DMS79 treated with DMSO at 0.1 percent for 48 hours (cell line): Measurements from ENCODE around the gene DDX51.
"Not testable (repeated sequence)": the region's sequence is repeated elsewhere in the genome, so short reads cannot be mapped to it uniquely, and the experiment has no call there.

Source experiments
- DNase-seq: peaks from one replicate; lab custom pipeline; 2025; lab: John Stamatoyannopoulos, UW

The DDX51 gene

DNA sequence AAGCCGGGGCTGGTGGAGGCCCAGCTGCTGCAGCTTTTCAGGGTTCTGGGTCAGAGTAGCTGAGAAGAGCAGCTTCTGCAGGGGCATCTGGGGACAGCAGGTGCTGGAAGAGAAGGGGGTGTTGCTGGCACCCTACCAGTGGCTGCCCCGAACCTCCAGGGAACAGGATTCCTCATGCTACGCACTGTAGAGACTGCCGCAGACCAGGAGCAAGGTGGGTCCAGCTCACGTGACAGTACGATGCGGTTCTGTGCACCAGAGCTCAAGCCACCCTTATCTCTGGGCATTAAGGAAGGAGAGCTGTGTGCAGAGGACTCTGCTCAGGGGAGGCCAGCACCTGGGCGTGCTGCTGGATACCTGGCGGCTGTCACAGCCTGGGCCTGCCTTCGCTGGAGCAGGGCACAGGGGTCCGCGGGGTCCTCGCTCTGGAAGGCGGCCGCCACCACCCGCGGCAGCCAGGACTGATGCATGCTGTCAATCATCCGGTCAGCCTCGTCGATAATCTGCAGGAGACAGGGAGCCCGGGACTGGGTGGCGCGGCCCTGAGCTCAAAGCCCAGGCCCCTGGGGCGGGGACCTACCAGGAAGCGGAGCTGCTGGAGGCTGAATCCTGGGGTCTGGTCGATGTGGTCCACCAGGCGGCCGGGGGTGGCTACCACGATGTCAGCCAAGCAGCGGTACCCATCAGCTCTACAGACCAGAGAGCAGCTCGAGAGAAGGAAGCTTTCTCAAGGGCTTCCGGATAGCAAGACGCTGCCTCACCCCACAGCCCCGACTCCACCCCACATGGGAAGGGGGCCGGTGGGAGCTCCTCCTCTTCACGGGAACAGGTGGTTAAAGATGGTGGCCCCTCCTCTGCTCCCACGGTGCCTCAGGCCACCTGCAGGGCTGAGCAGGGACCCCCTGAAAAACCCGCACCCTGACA, 2.9 kb downstream of the DDX51 start:
- DNase-seq, result no peak

DNA sequence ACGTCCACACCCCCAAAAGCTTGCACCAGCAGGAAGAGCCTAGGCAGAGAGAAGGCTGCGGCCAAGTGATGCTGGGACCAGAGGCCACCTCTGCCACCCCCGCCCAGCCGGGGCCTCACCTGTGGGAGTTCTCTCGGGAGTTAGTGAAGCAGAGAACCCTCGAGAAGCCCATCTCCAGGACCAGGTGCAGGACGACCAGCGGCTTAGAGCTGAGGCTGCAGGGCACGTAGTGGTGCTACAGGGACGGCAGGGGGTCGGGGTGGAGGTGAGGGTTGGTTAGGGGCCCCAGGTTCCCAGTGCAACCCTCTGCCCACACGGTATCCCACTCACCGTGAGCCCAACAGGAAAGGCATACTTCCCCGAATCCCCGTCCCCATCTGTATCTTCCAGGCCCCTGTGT, 3.6 kb downstream of the DDX51 start:
- DNase-seq, result no peak

DNA sequence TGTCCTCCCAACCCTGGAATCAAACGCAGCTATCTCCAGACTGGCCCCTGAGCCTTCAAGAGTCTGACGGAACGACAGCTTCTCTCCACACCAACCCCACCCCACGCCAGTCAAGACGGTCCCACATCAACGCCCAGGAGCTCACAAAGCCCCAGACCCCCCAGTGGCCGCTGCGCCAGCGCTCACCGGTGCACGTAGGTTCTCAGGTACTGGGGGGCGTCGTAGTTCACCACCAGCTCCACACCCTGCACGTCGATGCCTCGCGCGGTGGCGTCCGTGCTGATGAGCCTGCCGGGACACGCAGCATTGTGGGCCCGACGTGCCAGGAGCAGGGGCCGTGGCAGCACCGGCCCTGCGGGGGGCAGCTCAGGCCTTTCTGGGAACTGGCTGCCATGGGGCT, 4.2 kb downstream of the DDX51 start:
- no peak for DNase-seq

DNA sequence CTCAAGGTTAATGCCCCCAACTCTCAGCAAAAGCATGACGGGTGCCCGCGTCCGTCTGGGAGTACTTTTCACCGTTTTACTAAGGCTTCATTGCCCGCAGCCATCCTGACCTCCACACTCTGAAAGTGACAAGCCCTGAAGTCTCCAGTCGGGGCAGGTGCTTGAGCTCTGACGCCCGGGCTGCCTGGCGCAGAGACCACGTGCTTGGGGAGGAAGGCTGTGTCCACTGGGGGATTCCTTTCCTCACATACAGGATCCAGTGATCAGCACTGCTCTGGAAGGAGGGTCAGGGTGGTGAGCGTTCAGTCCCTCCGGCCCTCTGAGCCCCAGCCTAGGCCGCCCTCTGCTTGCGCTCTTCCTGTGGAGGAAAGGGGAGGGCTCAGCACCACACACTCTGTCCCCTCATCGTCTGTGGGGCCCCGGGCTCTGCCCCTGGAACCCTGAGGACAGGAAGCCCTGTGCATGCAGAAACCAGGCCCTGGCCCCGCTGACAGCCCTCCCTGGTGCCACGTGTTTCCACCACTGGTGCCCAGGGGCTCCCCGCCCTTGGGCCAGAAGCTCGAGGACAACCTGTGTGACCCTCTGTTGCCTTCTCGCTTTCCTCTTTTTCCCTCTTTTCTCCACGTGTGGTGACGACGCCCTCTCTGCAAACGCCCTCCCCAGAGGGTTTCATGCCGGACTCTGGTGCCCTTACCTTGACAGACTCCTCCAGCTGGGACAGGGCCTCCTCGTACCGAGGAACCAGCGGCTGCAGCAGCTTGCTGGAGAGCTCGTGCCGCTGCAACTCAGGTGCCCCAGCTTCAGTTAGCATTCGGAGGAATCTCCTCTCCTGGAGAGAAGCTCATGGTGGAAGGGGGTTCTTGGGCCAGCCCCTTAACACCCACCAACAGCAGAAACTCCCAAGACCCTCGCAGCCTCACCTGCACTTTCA, 4.9 kb downstream of the DDX51 start:
- DNase-seq, result no peak

DNA sequence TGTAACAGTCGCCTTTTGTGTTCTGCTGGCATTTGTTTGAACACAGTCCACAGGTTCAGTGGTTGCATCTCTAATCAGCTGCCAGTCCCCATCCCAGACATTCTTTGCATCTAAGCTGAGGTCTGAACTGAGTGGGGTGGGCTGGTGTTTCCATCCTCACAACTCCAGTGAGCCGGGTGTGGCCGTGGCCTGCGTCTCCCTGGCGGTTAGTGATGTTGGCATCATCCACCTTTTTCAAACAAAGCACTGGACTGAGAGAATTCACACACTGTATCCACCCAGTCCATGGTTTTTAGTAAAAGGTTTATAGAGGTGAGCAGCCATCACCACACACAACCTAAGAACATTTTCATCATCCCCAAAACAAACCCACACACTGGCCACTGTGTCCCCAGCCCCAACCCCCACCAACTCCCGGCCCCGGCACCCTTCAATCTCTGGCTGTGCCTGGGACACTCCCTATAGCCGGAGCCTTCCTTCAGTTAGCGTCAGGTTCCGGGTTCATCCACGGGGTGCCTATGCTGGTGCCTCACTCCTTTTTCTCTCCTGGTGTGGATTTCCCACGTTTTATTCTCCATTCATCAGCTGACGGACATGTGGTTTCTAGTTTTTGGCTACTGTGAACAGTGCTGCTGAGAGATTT, 6.5 kb downstream of the DDX51 start:
- no peak for DNase-seq

DNA sequence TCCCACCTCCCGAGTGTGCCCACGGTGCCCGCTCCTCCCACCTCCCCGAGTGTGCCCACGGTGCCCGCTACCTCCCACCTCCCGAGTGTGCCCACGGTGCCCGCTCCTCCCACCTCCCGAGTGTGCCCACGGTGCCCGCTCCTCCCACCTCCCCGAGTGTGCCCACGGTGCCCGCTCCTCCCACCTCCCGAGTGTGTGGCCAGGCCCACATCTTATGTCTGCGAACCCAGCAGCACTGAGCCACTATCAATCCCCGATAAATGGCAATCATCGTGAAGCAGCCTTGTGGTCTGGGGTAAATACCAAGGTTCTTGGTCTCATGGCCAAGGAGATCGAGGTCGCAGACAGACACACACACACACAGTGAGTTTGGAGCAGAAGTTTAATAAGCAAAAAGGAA, 7.9 kb downstream of the DDX51 start:
- DNase-seq, result not testable (repeated sequence)

DNA sequence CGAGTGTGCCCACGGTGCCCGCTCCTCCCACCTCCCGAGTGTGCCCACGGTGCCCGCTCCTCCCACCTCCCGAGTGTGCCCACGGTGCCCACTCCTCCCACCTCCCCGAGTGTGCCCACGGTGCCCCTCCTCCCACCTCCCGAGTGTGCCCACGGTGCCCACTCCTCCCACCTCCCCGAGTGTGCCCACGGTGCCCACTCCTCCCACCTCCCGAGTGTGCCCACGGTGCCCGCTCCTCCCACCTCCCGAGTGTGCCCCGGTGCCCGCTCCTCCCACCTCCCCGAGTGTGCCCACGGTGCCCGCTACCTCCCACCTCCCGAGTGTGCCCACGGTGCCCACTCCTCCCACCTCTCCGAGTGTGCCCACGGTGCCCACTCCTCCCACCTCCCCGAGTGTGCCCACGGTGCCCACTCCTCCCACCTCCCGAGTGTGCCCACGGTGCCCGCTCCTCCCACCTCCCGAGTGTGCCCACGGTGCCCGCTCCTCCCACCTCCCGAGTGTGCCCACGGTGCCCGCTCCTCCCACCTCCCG, 9.4 kb downstream of the DDX51 start:
- not testable (repeated sequence) for DNase-seq

DNA sequence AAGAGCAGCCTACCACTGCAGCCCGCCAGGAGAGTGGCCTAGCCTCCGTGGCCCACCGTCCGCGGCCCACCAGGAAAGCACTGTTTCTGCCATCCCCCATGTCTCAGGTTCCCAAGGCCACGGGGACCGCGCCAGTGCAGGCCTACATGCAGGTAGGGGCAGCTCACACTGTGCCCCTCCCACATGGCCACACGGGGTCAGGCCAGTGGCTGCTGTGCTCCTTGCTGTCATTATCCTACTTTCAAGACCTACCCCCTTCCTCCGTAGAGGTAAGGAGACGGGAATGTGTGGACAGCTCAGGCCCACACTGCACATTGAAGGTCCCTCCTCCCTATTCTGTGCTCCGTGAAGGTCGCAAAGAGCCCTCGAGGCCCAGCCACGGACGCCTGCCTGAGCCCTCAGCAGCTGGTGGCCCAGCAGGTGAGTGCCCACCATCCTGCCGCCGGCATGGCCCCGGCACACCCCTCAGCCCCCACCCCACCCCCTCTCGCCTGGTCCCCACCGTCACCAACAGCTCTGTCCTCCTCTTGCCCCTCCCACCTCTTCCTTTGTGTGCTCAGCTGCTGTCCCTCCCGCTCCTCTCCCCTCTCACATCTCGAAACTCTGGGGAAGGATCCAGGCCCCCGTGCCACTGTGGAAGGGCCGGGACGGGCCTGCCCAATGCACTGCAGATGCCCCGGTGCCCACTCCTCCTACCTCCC, 10.0 kb downstream of the DDX51 start:
- DNase-seq, result no peak

DNA sequence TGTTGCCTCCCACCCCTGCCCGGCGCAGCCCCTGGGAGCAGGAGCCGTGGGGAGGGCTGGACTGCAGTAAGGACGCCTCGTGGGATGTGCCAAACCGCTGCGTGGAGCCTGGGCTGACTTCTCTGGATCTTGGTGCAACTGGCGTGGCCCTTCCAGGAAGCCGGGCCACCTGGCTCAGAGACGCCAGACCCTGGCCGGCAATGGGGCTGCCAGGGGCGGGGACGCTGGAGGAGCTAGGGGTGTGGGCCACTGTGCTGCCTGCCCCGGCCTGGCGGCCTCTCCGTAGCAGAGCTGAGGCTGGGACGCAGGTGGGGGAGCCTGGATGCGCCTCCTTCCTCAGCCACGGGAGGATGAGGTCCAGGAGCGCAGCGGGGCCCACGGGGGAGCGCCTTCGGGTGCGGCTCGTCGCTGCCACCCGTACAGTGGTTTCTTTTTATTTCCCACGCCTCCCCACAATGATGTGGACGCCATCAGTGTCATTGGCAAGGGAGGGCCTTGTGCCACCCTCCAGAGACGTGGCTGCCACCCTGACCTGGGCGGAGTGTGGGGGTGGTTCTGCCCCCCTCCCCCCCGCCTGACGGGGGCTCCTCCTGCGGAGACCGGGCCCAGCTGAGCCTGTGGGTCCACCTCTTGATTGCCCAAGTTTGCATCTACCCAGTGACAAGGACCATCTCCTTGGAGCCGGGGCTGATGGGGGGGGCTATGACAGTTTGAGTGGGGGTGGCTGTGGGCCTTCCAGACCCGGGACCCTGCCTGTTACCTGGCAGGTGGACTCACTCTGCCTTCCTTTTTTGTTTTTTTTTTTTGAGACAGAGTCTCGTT, 11.3 kb downstream of the DDX51 start:
- DNase-seq, result no peak

DNA sequence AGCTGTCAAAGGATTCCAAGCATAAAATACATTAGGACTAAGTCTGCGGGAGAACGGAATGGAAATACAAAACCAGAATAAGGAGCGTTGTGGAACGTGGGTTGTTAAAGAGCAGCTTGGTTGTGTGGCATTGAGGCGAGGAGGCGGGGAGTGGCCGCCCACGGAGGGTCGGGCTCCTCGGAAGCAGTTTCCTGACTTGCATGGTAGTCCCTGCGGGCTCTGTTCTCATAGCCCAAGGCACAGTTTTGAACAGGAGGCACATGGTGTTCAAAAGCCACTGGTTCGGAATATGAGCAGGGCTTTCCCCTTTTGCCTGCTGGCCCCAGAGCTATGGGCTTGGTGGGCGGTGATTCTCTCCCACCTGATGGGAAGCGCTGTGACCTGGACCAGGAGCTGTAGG, 12.2 kb downstream of the DDX51 start:
- DNase-seq, result no peak

DNA sequence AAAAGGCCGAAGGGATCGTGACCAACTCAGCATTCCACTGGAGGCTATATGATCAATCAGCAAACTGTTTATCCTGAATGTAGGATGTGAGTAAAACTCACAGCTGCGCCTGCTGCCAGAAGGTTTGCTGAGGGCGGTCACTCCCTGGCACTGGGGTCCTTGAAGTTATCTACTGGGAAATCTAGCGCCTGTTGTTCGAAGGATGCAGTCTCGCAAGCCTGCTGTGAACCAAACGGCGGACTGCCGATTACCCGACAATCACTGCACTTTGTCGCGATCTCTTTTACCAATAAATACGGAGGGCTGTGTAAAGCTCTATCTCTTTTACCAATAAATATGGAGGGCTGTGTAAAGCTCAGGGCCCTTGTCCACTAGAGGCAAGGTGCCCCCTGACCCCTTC, 12.9 kb downstream of the DDX51 start:
- no peak for DNase-seq

DNA sequence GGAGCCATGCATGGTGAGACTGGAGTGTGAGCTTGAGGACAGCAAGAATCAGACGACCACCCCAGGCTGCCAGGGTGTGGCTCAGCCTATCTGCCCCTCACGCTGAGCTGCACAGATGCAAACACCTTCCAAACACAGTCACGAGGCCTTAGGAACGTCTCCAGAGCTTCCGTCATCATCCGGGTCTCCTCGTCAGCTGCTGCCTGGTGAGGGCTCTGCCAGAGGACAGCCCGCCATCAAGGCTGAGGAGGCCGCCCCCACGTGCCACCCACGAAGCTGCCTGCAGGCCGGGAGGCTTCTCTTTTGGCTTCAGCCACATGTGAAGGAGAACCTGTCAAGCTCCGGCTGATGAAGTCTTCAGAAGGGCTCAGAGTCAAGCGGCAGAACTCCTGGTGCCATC, 13.4 kb downstream of the DDX51 start:
- no peak for DNase-seq

DNA sequence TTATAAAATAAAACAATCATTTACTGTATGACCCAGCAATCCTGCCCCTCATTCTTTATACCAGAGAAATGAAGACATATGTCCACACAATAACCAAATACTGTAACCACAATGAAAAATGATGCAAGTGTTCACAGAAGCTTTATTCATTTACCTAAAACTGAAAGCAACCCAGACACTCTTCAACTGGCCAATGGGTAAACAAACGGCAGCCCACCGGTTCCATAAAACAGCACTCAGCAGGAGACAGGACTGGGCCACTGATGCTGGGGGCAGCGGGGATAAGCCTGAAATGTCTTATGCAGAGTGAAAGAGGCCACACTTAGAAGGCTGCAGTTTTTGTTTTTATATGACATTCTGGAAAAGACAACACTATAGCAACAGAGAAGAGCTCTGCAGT, 15.1 kb downstream of the DDX51 start:
- DNase-seq, result no peak

DNA sequence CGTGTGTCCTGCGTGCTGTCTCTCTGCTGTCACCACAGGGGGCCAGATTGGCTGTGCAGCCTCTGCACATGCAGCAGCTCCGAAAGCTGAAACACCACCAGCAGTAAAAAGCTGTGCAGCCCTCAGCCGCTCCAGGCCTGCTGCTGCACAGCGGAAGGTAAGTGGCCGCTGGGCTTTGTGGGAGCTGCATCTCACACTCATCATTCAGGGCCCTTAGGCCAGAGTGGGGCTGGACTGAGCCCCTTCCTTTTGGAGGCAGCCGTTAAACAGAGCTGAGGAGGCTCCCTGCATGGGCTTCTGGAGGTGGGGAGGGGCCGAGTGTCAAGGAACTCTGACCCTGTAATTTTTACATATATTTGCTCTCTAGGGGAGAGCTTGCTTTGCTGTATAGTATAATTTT, 17.1 kb downstream of the DDX51 start:
- DNase-seq, result no peak

DNA sequence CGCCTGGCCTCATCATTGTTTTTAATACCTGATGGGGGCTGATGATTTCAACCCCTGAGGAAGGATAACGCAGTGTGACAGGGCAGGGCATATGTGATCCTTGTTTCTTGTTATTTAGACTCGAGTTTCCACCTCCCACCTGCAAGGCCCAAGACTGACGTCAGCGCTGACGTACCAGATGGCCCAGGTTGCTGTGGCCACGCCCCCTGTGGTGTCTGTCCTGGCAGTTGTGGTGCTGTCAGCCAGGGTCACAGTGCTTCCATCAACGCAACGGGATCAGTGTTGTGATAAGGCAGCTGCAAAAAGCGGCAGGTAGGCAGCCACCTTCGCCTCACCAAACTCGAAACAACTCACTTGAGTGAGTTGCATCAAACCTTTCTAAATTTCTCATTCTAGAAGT, 18.4 kb downstream of the DDX51 start:
- no peak for DNase-seq

DNA sequence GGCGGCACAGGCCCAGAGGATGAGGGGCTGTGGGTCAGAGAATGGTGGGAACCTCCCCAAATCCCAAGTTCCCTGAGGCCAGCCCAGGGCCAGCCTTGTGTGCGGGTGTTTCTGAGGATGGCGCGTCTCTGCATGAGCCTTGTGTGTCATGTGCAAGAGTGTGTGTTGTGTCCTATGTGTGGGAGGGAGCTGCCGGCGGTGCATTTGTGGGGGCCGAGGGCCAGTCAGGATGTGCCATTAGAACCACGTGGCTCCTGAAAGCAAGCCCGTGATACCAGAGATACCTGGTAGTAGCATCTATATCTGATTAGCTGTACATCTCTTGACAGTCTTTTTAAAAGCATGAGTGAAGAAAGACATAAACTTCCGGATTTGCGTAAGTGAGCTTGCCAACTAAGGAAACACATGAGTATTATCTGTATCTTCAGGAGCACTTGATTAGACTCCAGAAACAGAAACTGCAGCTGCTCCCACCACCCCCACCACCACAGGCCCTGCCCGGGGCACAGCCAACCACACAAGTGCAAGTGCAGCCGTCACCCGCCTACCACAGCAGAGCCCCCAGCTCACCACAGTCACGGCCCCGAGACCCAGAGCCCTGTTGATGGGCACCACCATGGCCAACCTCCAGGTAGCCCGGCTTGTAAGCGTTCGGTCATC, 19.2 kb downstream of the DDX51 start:
- no peak for DNase-seq

DNA sequence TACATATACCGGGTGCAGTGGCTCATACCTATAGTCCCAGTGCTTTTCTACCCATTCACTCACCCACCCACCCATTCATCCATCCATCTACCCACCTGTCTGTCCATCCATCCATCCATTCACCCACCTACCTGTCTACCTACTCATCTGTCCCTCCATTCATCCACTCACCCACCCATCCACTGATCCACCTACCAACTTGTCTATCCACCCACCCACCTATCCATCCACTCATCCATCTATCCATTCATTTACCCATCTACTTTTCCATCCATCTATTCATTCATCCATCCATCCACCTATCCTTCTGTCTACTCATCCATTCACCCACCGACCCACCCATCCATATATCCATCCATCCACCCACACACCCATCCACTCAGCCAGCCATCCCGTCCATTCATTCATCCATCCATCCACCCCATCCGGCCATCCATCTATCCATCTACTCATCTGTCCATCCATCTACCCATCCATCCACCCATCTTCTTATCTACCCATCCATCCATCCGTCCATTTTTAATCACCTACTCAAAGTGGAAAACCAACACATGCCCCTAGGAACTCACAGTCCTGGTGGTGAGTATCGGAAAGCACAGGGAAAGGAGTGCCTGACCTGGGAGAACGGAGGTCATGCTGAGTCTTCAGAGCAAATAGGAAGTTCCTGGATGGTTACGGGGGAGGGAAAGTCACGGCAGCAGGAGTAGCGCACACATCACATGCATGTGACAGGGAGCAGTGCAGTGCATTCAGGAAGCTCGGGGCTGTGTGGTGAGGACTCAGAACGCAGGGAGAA, 20.0 kb downstream of the DDX51 start:
- no peak for DNase-seq

DNA sequence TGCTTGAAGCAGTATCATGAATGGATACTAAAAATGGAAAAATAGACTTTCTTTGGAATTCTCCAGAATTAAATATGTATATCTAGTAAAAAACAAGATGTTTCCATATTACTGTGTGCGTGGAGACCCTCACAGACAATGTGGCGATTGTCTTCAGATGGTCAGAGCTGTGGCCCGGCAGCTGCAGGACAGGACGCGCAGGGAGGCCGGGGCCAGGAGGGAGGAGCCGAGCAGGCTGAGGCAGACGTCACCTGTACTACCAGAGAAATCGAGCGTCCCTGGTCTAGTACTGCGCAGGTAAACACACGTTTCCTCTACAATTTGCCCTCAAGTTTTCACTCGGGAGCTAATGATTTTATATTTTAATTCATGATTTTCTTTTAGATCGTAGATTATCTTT, 22.8 kb downstream of the DDX51 start:
- no peak for DNase-seq

DNA sequence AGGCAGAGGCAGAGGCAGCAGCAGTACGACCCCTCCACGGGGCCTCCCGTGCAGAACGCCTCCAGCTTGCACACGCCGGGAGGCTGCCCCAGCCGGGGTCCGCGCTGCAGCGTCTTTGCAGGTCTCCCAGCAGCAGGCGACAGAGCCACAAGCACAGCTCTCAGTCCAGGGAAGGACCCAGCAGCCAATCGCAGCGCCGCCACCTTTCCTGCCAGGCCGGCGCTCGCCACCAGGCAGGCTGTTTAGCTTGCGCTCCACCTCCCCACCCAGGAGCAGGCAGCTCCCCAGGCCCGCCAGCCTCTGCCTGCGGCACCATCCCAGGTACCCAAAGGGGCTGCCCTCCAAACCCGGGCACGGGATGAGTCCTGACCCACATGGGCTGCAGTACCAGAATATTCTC, 25.2 kb downstream of the DDX51 start:
- no peak for DNase-seq

DNA sequence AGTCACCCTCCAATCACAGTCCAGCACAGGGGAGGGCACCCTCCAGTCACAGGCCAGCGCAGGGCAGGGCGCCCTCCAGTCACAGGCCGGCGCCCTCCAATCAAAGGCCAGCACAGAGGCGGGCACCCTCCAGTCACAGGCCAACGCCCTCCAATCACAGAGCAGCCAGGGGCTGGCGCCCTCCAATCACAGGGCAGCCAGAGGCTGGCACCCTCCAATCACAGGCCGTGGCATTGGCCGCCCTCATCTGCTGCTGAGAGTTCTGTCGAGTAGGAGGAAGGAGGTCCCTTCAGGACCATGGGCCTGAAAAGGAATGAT, 26.6 kb downstream of the DDX51 start:
- DNase-seq, result no peak
